Fibroblast of the aortic adventitia (primary cell): ENCODE results near the gene NCAPD2. TPM values are rescaled to one million over a fixed set of nuclear protein-coding genes. Genes with fewer than 3 reads are reported as not detected.

Source experiments
- DNase-seq: peaks from one replicate; pipeline ENCODE4 v3.0.0-alpha.2; 2010; ENCODE audit warnings: low read depth
- H3K4me3 ChIP-seq: 2 replicates; pipeline ENCODE4 v1.5.1; 2011; ENCODE audit warnings: low read depth, mild to moderate bottlenecking, control low read depth, low read length, moderate library complexity
- CTCF ChIP-seq: IDR thresholded peaks from 2 replicates; pipeline ENCODE4 v1.5.1; 2011; ENCODE audit warnings: mild to moderate bottlenecking, low read length, control low read depth, inconsistent platforms; ENCODE audit not compliant: insufficient read depth
- total RNA-seq: library from RNA; depleted of rRNA; stranded (reverse); fragments of >200 nt; gene quantifications from 2 replicates; pipeline ENCODE4 v1.2.3, GENCODE V29; 2012; ENCODE audit warnings: low replicate concordance

NCAPD2 gene
- 43.1 and 45.1 TPM in 2 replicates for total RNA-seq

- peak within 1 kb of the TSS; percentile 79 for H3K4me3 ChIP-seq
- TF ChIP-seq CTCF: peak; percentile 43
- peak; percentile 93 for DNase-seq
Measured at GRCh38 chr12:6493497-6494257, at the start of gene NCAPD2. NCAPD2 (plus strand) TSS chr12:6494102; CDS start chr12:6495099, 997 bp downstream.

GRCh38 chr12:6444704-6445688, 48.9 kb upstream of the NCAPD2 start, which contains the start of gene CD27:
CD27 (plus strand) TSS chr12:6444955; CDS start chr12:6445096, 141 bp downstream.
- H3K4me3 ChIP-seq: no peak within 1 kb of the TSS
- no peak for DNase-seq
- TF ChIP-seq CTCF: no peak

GRCh38 chr12:6450091-6450868, 43.6 kb upstream of the NCAPD2 start:
- DNase-seq: no peak
- peak overlapping the region; percentile 81 for H3K4me3 ChIP-seq
- no peak for TF ChIP-seq CTCF

- peak overlapping the region; percentile 81 for H3K4me3 ChIP-seq
- no peak for DNase-seq
- no peak for TF ChIP-seq CTCF
Measured at GRCh38 chr12:6450869-6451347, 43.0 kb upstream of the NCAPD2 start.

GRCh38 chr12:6451348-6452244, 42.3 kb upstream of the NCAPD2 start, which contains the start of gene TAPBPL:
TAPBPL (plus strand) TSS chr12:6452042; CDS start chr12:6452249, 207 bp downstream.
- peak; percentile 1 for TF ChIP-seq CTCF

More at GRCh38 chr12:6451348-6452244, 42.3 kb upstream of the NCAPD2 start, which contains the start of gene TAPBPL:
- H3K4me3 ChIP-seq: peak within 1 kb of the TSS; percentile 81
- peak; percentile 77 for DNase-seq
